Adrenal gland (tissue), 12 donors: ENCODE measurements around the gene AMN. TPM values are rescaled to one million over a fixed set of nuclear protein-coding genes. Genes with fewer than 3 reads are reported as not detected.

Experiments
- DNase-seq, 7 donors: peaks; one replicate each; pipeline ENCODE4 v3.0.0-alpha.2; 2019 to 2020
- H3K27ac ChIP-seq, 5 donors: fragments of 200-600 bp; sonication (generic) in 4 of 5; 1 replicate in 3 of 5; 2 replicates in 2 of 5; pipeline versions ENCODE4 v1.5.1 to v1.8.0; 2016 to 2020; ENCODE audit warnings: mild to moderate bottlenecking in 1 of 5
- H3K27me3 ChIP-seq: fragments of 200-600 bp; 2 replicates; pipeline ENCODE4 v1.8.0; 2021
- H3K36me3 ChIP-seq, 2 donors: fragments of 200-600 bp; replicated peaks in 1 of 2; 1 replicate in 1 of 2; 2 replicates in 1 of 2; pipeline versions ENCODE4 v1.5.1 to v1.8.0; 2018 to 2022
- H3K4me1 ChIP-seq, 2 donors: fragments of 200-600 bp; replicated peaks in 1 of 2; 1 replicate in 1 of 2; 2 replicates in 1 of 2; pipeline versions ENCODE4 v1.5.1 to v1.8.0; 2018 to 2021
- H3K4me3 ChIP-seq, 4 donors: fragments of 200-600 bp; sonication (generic) in 3 of 4; one replicate each; pipeline ENCODE4 v1.5.1; 2016 to 2018
- H3K9me3 ChIP-seq, 3 donors: fragments of 200-600 bp; sonication (generic) in 1 of 3; replicated peaks in 1 of 3; 1 replicate in 2 of 3; 2 replicates in 1 of 3; pipeline versions ENCODE4 v1.5.1 to v1.8.0; 2016 to 2021
- CTCF ChIP-seq, 6 experiments: fragments of 450-650 bp in 4 of 6; fragments of 200-600 bp in 2 of 6; sonication (generic) in 1 of 6; IDR thresholded peaks; 1 replicate in 5 of 6; 2 replicates in 1 of 6; pipeline versions ENCODE4 v1.5.1 to v1.8.0; 2016 to 2021; ENCODE audit warnings: antibody characterized with exemption in 6 of 6, mild to moderate bottlenecking in 2 of 6, moderate library complexity in 1 of 6
- POLR2A ChIP-seq, 2 donors: fragments of 450-650 bp; IDR thresholded peaks; one replicate each; pipeline ENCODE4 v1.6.1; 2017; ENCODE audit warnings: antibody characterized with exemption in 2 of 2, mild to moderate bottlenecking in 2 of 2, moderate library complexity in 1 of 2
- WGBS, 4 donors: extraction: QIAGEN DNeasy Blood & Tissue Kit in 2 of 4; methylation state at CpG; one replicate each; pipeline versions ENCODE4 v1.1.5 to v1.1.7; 2013 to 2017; 5-methylcytosine and 5-hydroxymethylcytosine counted together
- intact Hi-C, 2 donors: fragments of 100-400 bp; cut with DNase I; formaldehyde crosslinking; loops; one replicate each; pipeline versions ENCODE4 v1.14.1 to v1.15.0; 2022 to 2023
- polyA plus RNA-seq, 3 donors: library from polyadenylated mRNA; stranded (reverse); fragments of 200-250 nt in 2 of 3; fragments of 350-450 nt in 1 of 3; fragmentation: Illumina TruSeq in 1 of 3; extraction: RNeasy Lipid Tissue Mini Kit (QIAGEN cat#74804) in 1 of 3; gene quantifications; one replicate each; pipeline ENCODE4 v1.2.3, GENCODE V29; 2013 to 2014
- total RNA-seq, 9 donors: library from RNA; depleted of rRNA in 4 of 9; stranded (reverse); fragments of >200 nt in 4 of 9; fragments of 120-200 nt in 1 of 9; fragmentation: NEBNext Ultra II Directional in 1 of 9; extraction: Animal tissue kit (Norgen Biotek cat#: 25700) in 1 of 9; gene quantifications; one replicate each; pipeline versions ENCODE4 v1.1.0 to v1.2.4, GENCODE V29; 2013 to 2023
- donor health status: healthy with polysubstance abuse.
- donor health status: Bipolar disorder and iron deficiency.
- donor health status: DM: yes; HTN: yes; CAD: no.
- donor health status: DM: no; HTN: no; CAD: no.
- donor health status: DM: no; HTN: no; CAD: no.
- donor health status: DM: yes; HTN: yes; CAD: no.

AMN gene
- total and polyA plus RNA-seq, 12 donors: 0.07 to 3.6 (median 0.35) TPM; not detected in 4

- Histone ChIP-seq H3K27me3 (no peaks in the 10 kb centered on the region), H3K27ac (no peak overlapping the region), H3K4me1 (no peaks in the 10 kb centered on the region), H3K4me3 (no peak overlapping the region), H3K36me3 (peaks cover 0 to 95% of the 10 kb centered on the region in 2 donors), H3K9me3 (no peaks in the 10 kb centered on the region)
- no peak for TF ChIP-seq CTCF (IDR thresholded peaks at IDR 0.05)
- TF ChIP-seq POLR2A (IDR thresholded peaks at IDR 0.05): no peak
- DNase-seq: no peak
- intact Hi-C loops: no loop called here
- 93 to 95% (median 94%) methylated on average over 13 of the region's 13 CpGs for WGBS, 4 donors
These were observed 45.8 kb downstream of the AMN start for GRCh38 chr14:102968306-102968705.

GRCh38 chr14:102969060-102969791 is 46.8 kb downstream of the AMN start:
- Histone ChIP-seq H3K27ac (no peak overlapping the region), H3K36me3 (peaks cover 0 to 93% of the 10 kb centered on the region in 2 donors), H3K4me3 (no peak overlapping the region), H3K27me3 (no peaks in the 10 kb centered on the region), H3K9me3 (no peaks in the 10 kb centered on the region), H3K4me1 (no peaks in the 10 kb centered on the region)
- intact Hi-C loops: no loop called here
- DNase-seq: no peak
- 92 to 97% (median 94%) methylated on average over 19 to 26 of the region's 26 CpGs for WGBS, 4 donors
- TF ChIP-seq CTCF (IDR thresholded peaks at IDR 0.05): no peak
- no peak for TF ChIP-seq POLR2A (IDR thresholded peaks at IDR 0.05)

- 80 to 94% (median 92%) methylated on average over 11 of the region's 11 CpGs for WGBS, 4 donors
- intact Hi-C loops: no loop called here
These were observed 47.4 kb downstream of the AMN start for GRCh38 chr14:102969901-102970300.

GRCh38 chr14:102970496-102970895 is 48.0 kb downstream of the AMN start:
- WGBS, 4 donors: 91 to 94% (median 93%) methylated on average over 10 of the region's 10 CpGs
- Histone ChIP-seq H3K27ac (no peak overlapping the region), H3K36me3 (peaks cover 0 to 93% of the 10 kb centered on the region in 2 donors), H3K9me3 (no peaks in the 10 kb centered on the region), H3K4me3 (no peak overlapping the region), H3K27me3 (no peaks in the 10 kb centered on the region), H3K4me1 (no peaks in the 10 kb centered on the region)
- intact Hi-C loops: no loop called here
- DNase-seq: no peak
- no peak for TF ChIP-seq CTCF (IDR thresholded peaks at IDR 0.05)
- TF ChIP-seq POLR2A (IDR thresholded peaks at IDR 0.05): no peak

More at GRCh38 chr14:102969901-102970300, 47.4 kb downstream of the AMN start:
- TF ChIP-seq CTCF (IDR thresholded peaks at IDR 0.05) (no peak), POLR2A (IDR thresholded peaks at IDR 0.05) (no peak)
- Histone ChIP-seq H3K27ac (no peak overlapping the region), H3K9me3 (no peaks in the 10 kb centered on the region), H3K36me3 (peaks cover 0 to 93% of the 10 kb centered on the region in 2 donors), H3K27me3 (no peaks in the 10 kb centered on the region), H3K4me1 (no peaks in the 10 kb centered on the region), H3K4me3 (no peak overlapping the region)
- no peak for DNase-seq
